Suppressor macrophage (primary cell): ENCODE data around the gene LMX1A.

Source experiments
- DNase-seq, 4 experiments: peaks; one replicate each; pipeline ENCODE4 v3.0.0-alpha.2; 2020 to 2022
- total RNA-seq, 17 experiments: gene quantifications; one replicate each; lab custom pipeline; 2026; ENCODE audit warnings: mixed read lengths in 6 of 17, inconsistent platforms in 3 of 17; lab: John Stamatoyannopoulos, UW

Gene LMX1A
- total RNA-seq: 0 to 1.5 (median 0) reads per million in 17 experiments

GRCh38 chr1:165355977-165356811 lies at the start of gene LMX1A:
LMX1A (minus strand) TSS chr1:165356715; CDS start chr1:165355559, 1,156 bp downstream.
- no peak for DNase-seq

GRCh38 chr1:165403835-165404482 lies 47.4 kb upstream of the LMX1A start:
- DNase-seq: peak in 3 of 4 experiments; percentile 14 to 33 (median 31)

GRCh38 chr1:165402517-165403111 lies 46.1 kb upstream of the LMX1A start:
- DNase-seq: no peak

- DNase-seq: peak; percentile 10 to 38 (median 30)
Measured at GRCh38 chr1:165397944-165398343, 41.4 kb upstream of the LMX1A start.

- DNase-seq: no peak
Measured at GRCh38 chr1:165395901-165396300, 39.4 kb upstream of the LMX1A start.

GRCh38 chr1:165395478-165395877 lies 39.0 kb upstream of the LMX1A start:
- DNase-seq: no peak

GRCh38 chr1:165392634-165393571 lies 36.4 kb upstream of the LMX1A start:
- peak; percentile 89 to 92 (median 91) for DNase-seq

- no peak for DNase-seq
Measured at GRCh38 chr1:165389609-165390008, 33.1 kb upstream of the LMX1A start.

- DNase-seq: no peak
Measured at GRCh38 chr1:165387961-165388360, 31.4 kb upstream of the LMX1A start.

- DNase-seq: no peak
Measured at GRCh38 chr1:165387505-165387904, 31.0 kb upstream of the LMX1A start.

GRCh38 chr1:165383599-165384405 lies 27.3 kb upstream of the LMX1A start:
- no peak for DNase-seq

GRCh38 chr1:165383067-165383466 lies 26.6 kb upstream of the LMX1A start:
- no peak for DNase-seq

- no peak for DNase-seq
Measured at GRCh38 chr1:165381745-165382505, 25.4 kb upstream of the LMX1A start.

- DNase-seq: no peak
Measured at GRCh38 chr1:165376811-165377311, 20.3 kb upstream of the LMX1A start.

GRCh38 chr1:165376041-165376810 lies 19.7 kb upstream of the LMX1A start:
- DNase-seq: peak in 3 of 4 experiments; percentile 36 to 59 (median 54)

- no peak for DNase-seq
Measured at GRCh38 chr1:165375623-165376022, 19.1 kb upstream of the LMX1A start.

- peak; percentile 17 to 55 (median 29) for DNase-seq
Measured at GRCh38 chr1:165371588-165372225, 15.2 kb upstream of the LMX1A start.

GRCh38 chr1:165369255-165369848 lies 12.8 kb upstream of the LMX1A start:
- DNase-seq: peak; percentile 58 to 76 (median 67)
